Esophagus muscularis mucosa (tissue), 3 donors: ENCODE results near the gene RABL2B.

Experiments used
- POLR2A ChIP-seq: fragments of 450-650 bp; IDR thresholded peaks from one replicate; pipeline ENCODE4 v1.6.1; 2017; ENCODE audit warnings: antibody characterized with exemption, moderate library complexity, mild to moderate bottlenecking, low read depth
- POLR2AphosphoS5 ChIP-seq, 2 donors: sonication (generic); formaldehyde crosslinking; IDR thresholded peaks; one replicate each; pipeline ENCODE4 v1.6.1; 2017; ENCODE audit warnings: antibody characterized with exemption in 2 of 2
- TF ChIP-seq, protein P1 (sequence below), 3 experiments: fragments of 200-600 bp in 2 of 3; fragments of 450-650 bp in 1 of 3; sonication (generic) in 2 of 3; IDR thresholded peaks; one replicate each; pipeline ENCODE4 v1.5.1; 2017 to 2019; ENCODE audit warnings: antibody characterized with exemption in 3 of 3, mild to moderate bottlenecking in 2 of 3, moderate library complexity in 1 of 3

DNA sequence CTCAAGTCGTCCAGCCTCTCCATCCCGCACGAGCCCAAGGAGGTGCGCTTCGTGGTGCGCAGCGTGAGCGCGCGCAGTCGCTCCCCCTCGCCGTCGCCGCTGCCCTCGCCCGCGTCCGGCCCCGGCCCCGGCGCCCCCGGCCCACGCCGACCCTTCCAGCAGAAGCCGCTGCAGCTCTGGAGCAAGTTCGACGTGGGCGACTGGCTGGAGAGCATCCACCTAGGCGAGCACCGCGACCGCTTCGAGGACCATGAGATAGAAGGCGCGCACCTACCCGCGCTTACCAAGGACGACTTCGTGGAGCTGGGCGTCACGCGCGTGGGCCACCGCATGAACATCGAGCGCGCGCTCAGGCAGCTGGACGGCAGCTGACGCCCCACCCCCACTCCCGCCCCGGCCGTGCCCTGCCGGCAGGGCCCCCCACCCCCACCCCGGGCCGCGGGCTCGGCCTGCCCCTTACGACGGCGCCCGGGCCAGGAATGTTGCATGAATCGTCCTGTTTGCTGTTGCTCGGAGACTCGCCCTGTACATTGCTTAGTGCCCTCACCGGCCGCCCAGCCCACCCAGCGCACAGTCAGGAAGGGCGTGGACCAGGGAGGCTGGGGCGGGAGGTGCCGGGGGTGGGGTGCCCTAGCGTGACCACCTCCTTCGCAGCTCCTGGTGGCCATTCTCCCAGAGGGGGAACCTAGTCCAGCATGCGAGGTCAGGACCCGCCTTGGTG is 52.3 kb downstream of the RABL2B start:
- TF ChIP-seq, protein P1, sequence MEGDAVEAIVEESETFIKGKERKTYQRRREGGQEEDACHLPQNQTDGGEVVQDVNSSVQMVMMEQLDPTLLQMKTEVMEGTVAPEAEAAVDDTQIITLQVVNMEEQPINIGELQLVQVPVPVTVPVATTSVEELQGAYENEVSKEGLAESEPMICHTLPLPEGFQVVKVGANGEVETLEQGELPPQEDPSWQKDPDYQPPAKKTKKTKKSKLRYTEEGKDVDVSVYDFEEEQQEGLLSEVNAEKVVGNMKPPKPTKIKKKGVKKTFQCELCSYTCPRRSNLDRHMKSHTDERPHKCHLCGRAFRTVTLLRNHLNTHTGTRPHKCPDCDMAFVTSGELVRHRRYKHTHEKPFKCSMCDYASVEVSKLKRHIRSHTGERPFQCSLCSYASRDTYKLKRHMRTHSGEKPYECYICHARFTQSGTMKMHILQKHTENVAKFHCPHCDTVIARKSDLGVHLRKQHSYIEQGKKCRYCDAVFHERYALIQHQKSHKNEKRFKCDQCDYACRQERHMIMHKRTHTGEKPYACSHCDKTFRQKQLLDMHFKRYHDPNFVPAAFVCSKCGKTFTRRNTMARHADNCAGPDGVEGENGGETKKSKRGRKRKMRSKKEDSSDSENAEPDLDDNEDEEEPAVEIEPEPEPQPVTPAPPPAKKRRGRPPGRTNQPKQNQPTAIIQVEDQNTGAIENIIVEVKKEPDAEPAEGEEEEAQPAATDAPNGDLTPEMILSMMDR (IDR thresholded peaks at IDR 0.05) = no peak
- TF ChIP-seq POLR2AphosphoS5 (IDR thresholded peaks at IDR 0.05) (no peak), POLR2A (no peak)
